H9 (cell line): ENCODE measurements around the gene ADAMTS16. TPM values are rescaled to one million over a fixed set of nuclear protein-coding genes. Genes with fewer than 3 reads are reported as not detected.

Source experiments
- DNase-seq: peaks from one replicate; pipeline ENCODE4 v3.0.0-alpha.2; 2017
- H2AFZ ChIP-seq: one replicate; pipeline ENCODE4 v1.6.1; 2013; ENCODE audit warnings: mild to moderate bottlenecking, low read length, control low read depth, moderate library complexity
- H2AK5ac ChIP-seq: 2 replicates; pipeline ENCODE4 v1.6.1; 2013; ENCODE audit warnings: low read length, control low read depth, mixed read lengths; ENCODE audit not compliant: insufficient read length
- H2BK120ac ChIP-seq: one replicate; pipeline ENCODE4 v1.6.1; 2013; ENCODE audit warnings: low read depth, mild to moderate bottlenecking, low read length, control low read depth, inconsistent platforms; ENCODE audit not compliant: poor library complexity, severe bottlenecking
- H2BK12ac ChIP-seq: 2 replicates; pipeline ENCODE4 v1.6.1; 2013; ENCODE audit warnings: low read length, control low read depth, mixed read lengths, low read depth; ENCODE audit not compliant: insufficient read length
- H2BK15ac ChIP-seq: 2 replicates; pipeline ENCODE4 v1.6.1; 2013; ENCODE audit warnings: low read depth, low read length, control low read depth
- H2BK20ac ChIP-seq: one replicate; pipeline ENCODE4 v1.6.1; 2013; ENCODE audit warnings: low read depth, mild to moderate bottlenecking, low read length, control low read depth, inconsistent platforms; ENCODE audit not compliant: poor library complexity, severe bottlenecking
- H2BK5ac ChIP-seq: 2 replicates; pipeline ENCODE4 v1.6.1; 2013; ENCODE audit warnings: low read length, control low read depth, mixed read lengths; ENCODE audit not compliant: insufficient read length
- H3K14ac ChIP-seq: 2 replicates; pipeline ENCODE4 v1.6.1; 2013; ENCODE audit warnings: low read length, control low read depth; ENCODE audit not compliant: insufficient read depth
- H3K18ac ChIP-seq: 2 replicates; pipeline ENCODE4 v1.6.1; 2013; ENCODE audit warnings: low read depth, mild to moderate bottlenecking, mixed read lengths, low read length, control low read depth; ENCODE audit not compliant: insufficient read length
- H3K23ac ChIP-seq: 2 replicates; pipeline ENCODE4 v1.6.1; 2013; ENCODE audit warnings: low read length, control low read depth, mixed read lengths, low read depth; ENCODE audit not compliant: insufficient read length
- H3K23me2 ChIP-seq: 2 replicates; pipeline ENCODE4 v1.6.1; 2013; ENCODE audit warnings: low read depth, mild to moderate bottlenecking, mixed read lengths, low read length, control low read depth; ENCODE audit not compliant: insufficient read length, poor library complexity, severe bottlenecking
- H3K27ac ChIP-seq: 2 replicates; pipeline ENCODE4 v1.5.1; 2013; ENCODE audit warnings: low read length, control low read depth, mixed read lengths, low read depth; ENCODE audit not compliant: insufficient read length
- H3K27me3 ChIP-seq: 2 replicates; pipeline ENCODE4 v1.6.1; 2013; ENCODE audit warnings: low read length, control low read depth, inconsistent platforms; ENCODE audit not compliant: insufficient read depth
- H3K4ac ChIP-seq: 2 replicates; pipeline ENCODE4 v1.6.1; 2013; ENCODE audit warnings: low read depth, mild to moderate bottlenecking, control low read depth, inconsistent platforms, low read length, moderate library complexity
- H3K4me1 ChIP-seq: 2 replicates; pipeline ENCODE4 v1.6.1; 2013; ENCODE audit warnings: low read length, control low read depth, inconsistent platforms; ENCODE audit not compliant: insufficient read depth
- H3K4me2 ChIP-seq: 2 replicates; pipeline ENCODE4 v1.6.1; 2013; ENCODE audit warnings: low read length, control low read depth, mixed read lengths; ENCODE audit not compliant: insufficient read length, insufficient read depth
- H3K56ac ChIP-seq: 2 replicates; pipeline ENCODE4 v1.6.1; 2013; ENCODE audit warnings: low read depth, mild to moderate bottlenecking, mixed read lengths, low read length, control low read depth; ENCODE audit not compliant: insufficient read length
- H3K79me1 ChIP-seq: 2 replicates; pipeline ENCODE4 v1.6.1; 2013; ENCODE audit warnings: low read depth, mild to moderate bottlenecking, moderate library complexity, low read length, control low read depth, inconsistent platforms; ENCODE audit not compliant: insufficient read depth, poor library complexity, severe bottlenecking
- H3K79me2 ChIP-seq: 2 replicates; pipeline ENCODE4 v1.6.1; 2013; ENCODE audit warnings: low read length, control low read depth, inconsistent platforms; ENCODE audit not compliant: insufficient read depth
- H3K9ac ChIP-seq: 2 replicates; pipeline ENCODE4 v1.6.1; 2013; ENCODE audit warnings: low read length, control low read depth, mixed read lengths; ENCODE audit not compliant: insufficient read length; ENCODE audit errors: extremely low read depth
- H3K9me3 ChIP-seq: one replicate; pipeline ENCODE4 v1.6.1; 2013; ENCODE audit warnings: low read depth, low read length, inconsistent platforms; ENCODE audit not compliant: control insufficient read depth
- H3T11ph ChIP-seq: one replicate; pipeline ENCODE4 v1.6.1; 2013; ENCODE audit warnings: mild to moderate bottlenecking, low read length, control low read depth, inconsistent platforms
- H4K20me1 ChIP-seq: one replicate; pipeline ENCODE4 v1.6.1; 2013; ENCODE audit not compliant: control insufficient read depth, insufficient read length, insufficient read depth
- H4K5ac ChIP-seq: 2 replicates; pipeline ENCODE4 v1.6.1; 2013; ENCODE audit warnings: low read depth, mild to moderate bottlenecking, mixed read lengths, low read length, control low read depth; ENCODE audit not compliant: insufficient read length
- H4K8ac ChIP-seq: replicated peaks from 2 replicates; pipeline ENCODE4 v1.6.1; 2013; ENCODE audit warnings: low read length, control low read depth, mixed read lengths, low read depth; ENCODE audit not compliant: insufficient read length
- H4K91ac ChIP-seq: 2 replicates; pipeline ENCODE4 v1.6.1; 2013; ENCODE audit warnings: low read depth, mild to moderate bottlenecking, moderate library complexity, mixed read lengths, low read length, control low read depth; ENCODE audit not compliant: insufficient read length
- H3K27ac Mint-ChIP-seq, 3 experiments: 2 replicates in 2 of 3; 3 replicates in 1 of 3; pipeline ENCODE4 v1.8.0; 2020 to 2021; ENCODE audit warnings: mixed read lengths in 3 of 3, mild to moderate bottlenecking in 1 of 3, moderate library complexity in 1 of 3
- H3K27me3 Mint-ChIP-seq: 2 replicates; pipeline ENCODE4 v1.8.0; 2021; ENCODE audit warnings: low read depth, mild to moderate bottlenecking, moderate library complexity, mixed read lengths
- H3K36me3 Mint-ChIP-seq, 3 experiments: 2 replicates in 2 of 3; 3 replicates in 1 of 3; pipeline ENCODE4 v1.8.0; 2020 to 2021; ENCODE audit warnings: low read depth in 3 of 3, mixed read lengths in 3 of 3; ENCODE audit not compliant: insufficient read depth in 1 of 3
- H3K4me1 Mint-ChIP-seq, 2 experiments: 2 replicates each; pipeline ENCODE4 v1.8.0; 2020; ENCODE audit warnings: mixed read lengths in 2 of 2
- H3K4me3 Mint-ChIP-seq, 2 experiments: 2 replicates in 1 of 2; 3 replicates in 1 of 2; pipeline ENCODE4 v1.8.0; 2020 to 2021; ENCODE audit warnings: mild to moderate bottlenecking in 2 of 2, mixed read lengths in 2 of 2, moderate library complexity in 1 of 2
- H3K9me3 Mint-ChIP-seq, 2 experiments: 2 replicates in 1 of 2; 3 replicates in 1 of 2; pipeline ENCODE4 v1.8.0; 2020; ENCODE audit warnings: mild to moderate bottlenecking in 2 of 2, mixed read lengths in 2 of 2, moderate library complexity in 1 of 2
- CTCF ChIP-seq: fragments of 200-600 bp; sonication (generic); conservative IDR thresholded peaks from 3 replicates; pipeline ENCODE4 v1.8.0; 2021; ENCODE audit warnings: antibody characterized with exemption, mild to moderate bottlenecking
- WGBS: extraction: QIAGEN DNeasy Blood & Tissue Kit; methylation state at CpG from one replicate; pipeline ENCODE4 v1.1.7; 2013; ENCODE audit warnings: missing lambda C conversion rate, low lambda C conversion rate, mixed read lengths; ENCODE audit not compliant: insufficient read length; ENCODE audit errors: extremely low coverage; 5-methylcytosine and 5-hydroxymethylcytosine counted together
- total RNA-seq: library from RNA; stranded (reverse); gene quantifications from 2 replicates; pipeline ENCODE4 v1.2.1, GENCODE V29; 2021

The ADAMTS16 gene
- total RNA-seq, 1 experiment from 2014 or later, result 4.5 TPM

- no peak overlapping the region for H4K8ac ChIP-seq
- no peak for TF ChIP-seq CTCF
- no peak overlapping the region for H2AFZ ChIP-seq
- H2BK12ac ChIP-seq, result no peak overlapping the region
- no peak overlapping the region for H3K23ac ChIP-seq
- no peak overlapping the region for H3K27ac ChIP-seq
- H3K79me2 ChIP-seq, result no peaks in the 10 kb centered on the region
- no peak overlapping the region for H2BK120ac ChIP-seq
- no peak overlapping the region for H4K5ac ChIP-seq
- no peaks in the 10 kb centered on the region for H3K27me3 Mint-ChIP-seq
- H4K20me1 ChIP-seq, result no peaks in the 10 kb centered on the region
- H2BK15ac ChIP-seq, result no peak overlapping the region
- H3K27me3 ChIP-seq, result no peaks in the 10 kb centered on the region
- H3K79me1 ChIP-seq, result no peaks in the 10 kb centered on the region
- peaks cover 10 to 20% of the 10 kb centered on the region in 2 experiments; a peak in 4 of 5 replicates for H3K9me3 Mint-ChIP-seq
- no peak overlapping the region for H3K14ac ChIP-seq
- no peak overlapping the region for H3K4me3 Mint-ChIP-seq
- H3K56ac ChIP-seq, result no peak overlapping the region
- peaks cover 27 to 41% (median 28%) of the 10 kb centered on the region in 3 experiments for H3K36me3 Mint-ChIP-seq
- H2BK20ac ChIP-seq, result no peak overlapping the region
- no peak overlapping the region for H2AK5ac ChIP-seq
- H4K91ac ChIP-seq, result no peak overlapping the region
- H3K9ac ChIP-seq, result no peak overlapping the region
- H3K9me3 ChIP-seq, result peaks cover 6% of the 10 kb centered on the region
- H3K4me1 ChIP-seq, result peaks cover 4% of the 10 kb centered on the region; the same call in 1 of the 2 replicates
- DNase-seq, result no peak
- no peak overlapping the region for H3K4me2 ChIP-seq
- no peaks in the 10 kb centered on the region for H3K23me2 ChIP-seq
- H3T11ph ChIP-seq, result no peak overlapping the region
- no CpG with 5 or more reads among the region's 11 CpGs for WGBS
- H3K4me1 Mint-ChIP-seq, result peaks cover 2 to 3% of the 10 kb centered on the region in 2 experiments; a peak in 2 of 4 replicates
- H3K18ac ChIP-seq, result no peak overlapping the region
- no peak overlapping the region for H2BK5ac ChIP-seq
- no peak overlapping the region for H3K4ac ChIP-seq
- no peak overlapping the region for H3K27ac Mint-ChIP-seq
Observed at GRCh38 chr5:5146530-5147160, 6.5 kb downstream of the ADAMTS16 start.
